RWPE2 (cell line): ENCODE measurements around the gene TMEM43.

Source experiments
- ATAC-seq: fragments of 200-7000 bp; cut with Tn5 transposase; 3 replicates; pipeline ENCODE4 v1.9.1; 2021; ENCODE audit warnings: low read depth
- DNase-seq: peaks from one replicate; pipeline ENCODE4 v3.0.0-alpha.2; 2020; ENCODE audit warnings: low spot score
- H3K27ac ChIP-seq: fragments of 450-650 bp; 2 replicates; pipeline ENCODE4 v1.5.1; 2017; ENCODE audit warnings: mild to moderate bottlenecking; ENCODE audit not compliant: poor library complexity, severe bottlenecking
- H3K27me3 ChIP-seq: fragments of 250-450 bp; sonication (Bioruptor Pico); 2 replicates; pipeline ENCODE4 v1.5.1; 2021; ENCODE audit warnings: mild to moderate bottlenecking, moderate library complexity; ENCODE audit not compliant: insufficient read depth, poor library complexity, severe bottlenecking
- H3K36me3 ChIP-seq: fragments of 250-450 bp; sonication (Bioruptor Pico); 2 replicates; pipeline ENCODE4 v1.5.1; 2020; ENCODE audit warnings: low read depth, mild to moderate bottlenecking, moderate library complexity
- H3K4me1 ChIP-seq: fragments of 250-450 bp; sonication (Bioruptor Pico); 2 replicates; pipeline ENCODE4 v1.5.1; 2021; ENCODE audit warnings: mild to moderate bottlenecking, moderate library complexity; ENCODE audit not compliant: insufficient read depth, poor library complexity, severe bottlenecking
- H3K4me3 ChIP-seq: fragments of 250-450 bp; sonication (Bioruptor Pico); 2 replicates; pipeline ENCODE4 v1.5.1; 2021; ENCODE audit warnings: mild to moderate bottlenecking, moderate library complexity; ENCODE audit not compliant: severe bottlenecking
- H3K9me3 ChIP-seq: fragments of 250-450 bp; sonication (Bioruptor Pico); 2 replicates; pipeline ENCODE4 v1.5.1; 2021; ENCODE audit warnings: mild to moderate bottlenecking, moderate library complexity; ENCODE audit not compliant: severe bottlenecking
- CTCF ChIP-seq: fragments of 450-650 bp; IDR thresholded peaks from one replicate; pipeline ENCODE4 v1.5.1; 2017; ENCODE audit warnings: mild to moderate bottlenecking, moderate library complexity; ENCODE audit not compliant: poor library complexity, severe bottlenecking

The TMEM43 gene

DNA sequence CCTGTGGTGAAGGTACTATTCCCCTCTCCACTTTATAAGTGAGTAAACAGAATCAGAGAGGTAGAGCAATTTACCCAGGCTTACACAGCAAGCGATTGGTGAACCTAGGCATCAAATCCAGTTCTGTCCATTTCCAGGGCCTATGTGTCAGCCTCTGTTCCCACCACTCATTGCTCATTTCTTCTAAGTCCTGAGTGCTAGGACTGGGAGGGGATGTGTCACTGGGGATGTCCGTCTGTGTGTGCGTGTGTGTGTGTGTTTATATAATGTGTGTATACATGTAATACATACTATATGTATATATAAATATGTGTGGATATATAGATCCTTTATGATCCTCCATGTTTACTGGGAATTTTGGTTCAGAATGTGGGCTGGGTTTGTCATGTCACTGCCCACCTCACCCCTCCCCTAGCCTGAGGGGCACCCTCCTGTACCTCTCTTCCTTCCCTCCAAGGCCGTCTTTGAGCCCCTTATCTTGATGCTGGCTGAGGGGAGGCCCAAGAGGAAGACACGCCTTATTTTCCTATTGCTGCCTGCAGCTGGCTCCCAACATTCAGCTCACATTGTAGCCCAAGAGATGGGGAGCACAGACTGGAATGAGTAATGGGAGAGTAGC is 2.1 kb downstream of the TMEM43 start:
- TF ChIP-seq CTCF = no peak
- DNase-seq = no peak
- peaks cover 60% of the 10 kb centered on the region for H3K36me3 ChIP-seq
- no peaks in the 10 kb centered on the region for H3K27me3 ChIP-seq
- peak overlapping the region; percentile 79 for H3K27ac ChIP-seq
- H3K4me3 ChIP-seq = no peak overlapping the region
- H3K9me3 ChIP-seq = no peaks in the 10 kb centered on the region
- ATAC-seq = no peak
- peaks cover 9% of the 10 kb centered on the region for H3K4me1 ChIP-seq

DNA sequence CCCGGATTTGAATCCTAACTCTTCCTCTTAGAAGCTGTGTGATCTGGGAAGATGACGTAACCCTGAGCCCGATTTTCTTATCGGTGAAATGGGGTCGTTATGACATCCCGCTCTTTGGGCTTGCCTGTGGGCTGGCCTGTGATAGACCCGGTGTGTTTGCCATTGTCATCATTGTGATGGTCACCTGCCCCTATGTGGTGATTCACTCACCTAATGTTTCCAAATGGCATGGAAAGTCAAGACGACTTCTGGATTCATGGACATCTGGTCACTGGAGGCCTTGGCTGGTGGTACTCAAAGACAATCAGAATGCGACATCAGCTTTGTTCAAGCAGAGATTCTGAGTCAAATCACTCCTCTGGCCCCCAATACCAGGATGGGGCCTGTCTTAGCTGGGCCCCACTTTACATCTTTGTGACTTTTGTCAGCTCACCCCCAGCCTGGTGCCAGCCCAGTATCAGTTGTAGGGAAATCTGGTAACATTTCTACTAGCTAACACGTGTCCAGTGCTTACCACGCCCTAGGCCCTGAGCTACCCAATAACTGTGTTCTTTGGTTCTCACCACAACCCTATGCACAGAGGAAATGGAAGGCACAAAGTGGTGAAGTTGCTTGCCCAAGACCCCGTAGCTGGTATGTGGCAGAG is 2.8 kb downstream of the TMEM43 start:
- H3K4me1 ChIP-seq = peaks cover 9% of the 10 kb centered on the region
- H3K9me3 ChIP-seq = no peaks in the 10 kb centered on the region
- H3K36me3 ChIP-seq = peaks cover 66% of the 10 kb centered on the region
- no peak for ATAC-seq
- no peak for DNase-seq
- no peaks in the 10 kb centered on the region for H3K27me3 ChIP-seq
- H3K27ac ChIP-seq = no peak overlapping the region
- no peak overlapping the region for H3K4me3 ChIP-seq
- TF ChIP-seq CTCF = no peak

DNA sequence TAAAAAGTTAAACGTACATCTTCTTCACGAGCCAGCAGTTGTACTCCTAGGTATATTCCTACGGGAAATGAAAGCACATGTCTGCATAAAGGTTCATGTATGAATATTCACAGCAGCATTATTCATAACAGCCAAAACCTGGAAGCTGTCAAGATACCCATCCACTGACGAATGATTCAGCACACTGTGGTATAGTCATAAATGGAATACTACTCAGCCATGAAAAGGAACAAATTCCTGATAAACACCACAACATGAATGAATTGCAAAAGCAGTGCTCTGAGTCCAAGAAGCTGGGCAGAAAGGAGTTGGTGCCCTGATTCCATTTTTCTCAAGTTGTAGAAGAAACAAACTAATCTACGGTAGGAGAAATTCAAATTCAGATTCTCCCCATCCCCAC is 3.9 kb downstream of the TMEM43 start:
- no peaks in the 10 kb centered on the region for H3K27me3 ChIP-seq
- H3K4me1 ChIP-seq = peaks cover 9% of the 10 kb centered on the region
- H3K27ac ChIP-seq = no peak overlapping the region
- DNase-seq = no peak
- H3K36me3 ChIP-seq = peaks cover 74% of the 10 kb centered on the region
- no peak for ATAC-seq
- H3K4me3 ChIP-seq = no peak overlapping the region
- TF ChIP-seq CTCF = no peak
- no peaks in the 10 kb centered on the region for H3K9me3 ChIP-seq

DNA sequence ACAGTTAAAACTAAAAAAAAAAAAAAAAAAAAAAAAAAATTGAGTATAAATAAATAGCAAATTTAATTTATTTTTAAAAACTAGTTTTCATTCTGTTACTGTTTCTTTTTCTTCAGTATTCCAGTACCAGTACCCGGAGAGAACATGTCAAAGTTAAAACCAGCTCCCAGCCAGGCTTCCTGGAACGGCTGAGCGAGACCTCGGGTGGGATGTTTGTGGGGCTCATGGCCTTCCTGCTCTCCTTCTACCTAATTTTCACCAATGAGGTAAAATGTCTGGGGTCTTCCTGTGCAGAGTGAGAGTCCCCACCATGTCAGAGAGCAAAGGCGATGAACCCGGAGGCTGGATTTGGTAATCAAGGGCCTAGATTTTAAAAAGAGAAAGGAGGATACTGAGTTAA is 4.4 kb downstream of the TMEM43 start:
- DNase-seq = no peak
- H3K4me1 ChIP-seq = peaks cover 9% of the 10 kb centered on the region
- no peaks in the 10 kb centered on the region for H3K27me3 ChIP-seq
- H3K9me3 ChIP-seq = no peaks in the 10 kb centered on the region
- peaks cover 80% of the 10 kb centered on the region for H3K36me3 ChIP-seq
- H3K4me3 ChIP-seq = no peak overlapping the region
- ATAC-seq = no peak
- no peak overlapping the region for H3K27ac ChIP-seq
- TF ChIP-seq CTCF = no peak

DNA sequence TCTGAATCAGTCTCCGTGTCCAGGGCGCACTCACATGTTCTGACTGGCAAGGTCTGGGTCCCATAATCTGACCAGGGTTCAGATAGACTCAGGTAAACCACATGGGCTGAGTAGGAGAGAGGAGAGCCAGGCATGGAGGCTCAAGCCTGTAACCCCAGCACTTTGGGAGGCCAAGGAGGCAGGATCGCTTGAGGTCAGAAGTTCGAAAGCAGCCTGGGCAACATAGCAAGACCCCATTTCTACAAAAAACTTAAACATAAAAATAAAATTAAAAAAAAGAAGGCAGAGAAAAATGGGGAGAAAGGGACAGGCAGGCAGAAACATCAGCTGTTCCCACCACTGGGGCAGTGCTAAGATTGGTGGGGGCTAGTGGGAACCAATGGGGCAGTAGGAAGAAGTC is 5.4 kb downstream of the TMEM43 start:
- no peaks in the 10 kb centered on the region for H3K9me3 ChIP-seq
- peaks cover 89% of the 10 kb centered on the region for H3K36me3 ChIP-seq
- ATAC-seq (no peak), DNase-seq (no peak)
- no peak overlapping the region for H3K4me3 ChIP-seq
- TF ChIP-seq CTCF = no peak
- H3K27me3 ChIP-seq = no peaks in the 10 kb centered on the region
- no peak overlapping the region for H3K27ac ChIP-seq
- H3K4me1 ChIP-seq = peaks cover 9% of the 10 kb centered on the region
